Inferior parietal cortex (tissue), 1 donor: ENCODE results near the gene CA10.

Experiments
- DNase-seq: peaks from one replicate; pipeline ENCODE4 v3.0.0-alpha.2; 2016; ENCODE audit errors: extremely low spot score

The CA10 gene

DNA sequence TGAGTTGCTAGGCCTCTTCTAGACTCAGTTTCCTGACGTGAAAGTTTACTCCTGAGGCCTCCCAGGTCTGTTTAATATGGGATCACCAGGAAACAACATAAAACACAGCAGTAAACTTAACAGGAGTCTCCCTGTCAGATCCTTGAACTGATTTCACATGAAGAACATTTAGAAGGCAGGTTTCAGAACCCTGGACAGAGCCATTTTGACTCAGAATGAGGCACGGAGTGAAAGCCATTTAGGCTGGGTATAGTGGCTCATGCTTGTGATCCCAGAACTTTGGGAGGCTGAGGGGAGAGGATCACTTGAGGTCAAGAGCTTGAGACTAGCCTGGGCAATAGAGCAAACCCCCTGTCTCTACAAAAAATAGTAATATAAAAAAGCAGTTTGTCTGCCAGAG lies 289.1 kb downstream of the CA10 start:
- DNase-seq: no peak

GRCh38 chr17:51860954-51861561 lies 297.5 kb downstream of the CA10 start:
- DNase-seq: peak; percentile 70

DNA sequence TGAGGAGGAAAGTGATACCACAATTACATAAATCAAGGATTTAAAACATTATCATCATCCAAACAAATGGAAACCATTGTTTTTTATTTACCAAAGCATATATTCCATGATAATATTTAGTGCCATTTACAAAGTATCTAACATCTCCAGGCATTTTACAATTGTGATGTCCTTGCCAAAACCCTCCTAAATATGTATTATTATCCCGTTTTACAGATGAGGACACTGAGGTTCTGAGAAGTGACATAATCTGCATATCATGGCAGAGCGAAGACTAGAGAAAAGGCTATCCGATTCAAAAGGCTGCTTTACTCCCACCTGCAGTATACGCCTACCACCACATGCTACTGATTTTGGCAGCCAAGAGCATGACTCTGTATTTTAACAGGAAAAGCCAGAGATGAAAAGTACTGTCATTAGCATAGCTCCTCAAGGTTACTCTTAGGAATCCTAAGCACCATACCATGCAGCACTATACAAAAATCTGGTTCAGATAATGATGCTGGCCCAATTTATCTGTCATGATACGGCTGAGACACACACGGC lies 301.4 kb downstream of the CA10 start:
- DNase-seq: peak; percentile 25

GRCh38 chr17:51855806-51856205 lies 302.7 kb downstream of the CA10 start:
- DNase-seq: no peak

DNA sequence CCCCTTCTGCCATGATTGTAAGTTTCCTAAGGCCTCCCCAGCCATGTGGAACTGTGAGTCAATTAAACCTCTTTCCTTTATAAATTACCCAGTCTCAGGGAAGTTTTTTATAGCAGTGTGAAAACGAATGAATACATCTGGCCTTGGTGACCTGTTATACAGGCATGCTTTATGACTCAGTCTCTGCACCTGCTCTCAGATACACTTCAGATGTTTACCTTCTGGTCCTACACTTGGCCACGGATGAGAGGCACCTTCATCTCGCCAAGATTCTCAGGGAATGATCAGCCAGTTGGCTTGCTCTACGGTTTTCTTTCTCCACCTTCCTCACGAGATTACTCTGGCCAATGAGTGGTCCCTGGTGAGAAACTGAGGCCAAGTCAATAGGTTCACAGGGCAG lies 304.7 kb downstream of the CA10 start:
- DNase-seq: no peak

DNA sequence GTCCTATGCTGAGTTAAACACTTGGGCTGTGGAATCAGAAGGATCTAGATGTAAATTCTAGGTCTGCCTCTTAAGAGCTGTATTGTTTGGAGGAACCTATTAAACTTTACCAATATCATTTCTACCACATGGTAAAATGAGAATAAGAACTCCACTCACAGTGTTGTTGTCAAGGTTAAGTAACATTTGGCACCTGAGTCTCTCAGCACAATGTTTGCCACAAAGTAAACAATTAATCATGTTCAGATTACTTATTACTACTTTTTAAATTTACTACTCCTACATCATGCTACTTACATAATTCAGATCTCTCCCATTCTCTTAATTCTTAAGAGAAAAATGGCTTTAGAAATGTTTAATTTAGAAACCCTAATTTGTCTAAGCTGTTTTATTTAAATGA lies 305.9 kb downstream of the CA10 start:
- no peak for DNase-seq

GRCh38 chr17:51850201-51850600 lies 308.3 kb downstream of the CA10 start:
- DNase-seq: no peak

DNA sequence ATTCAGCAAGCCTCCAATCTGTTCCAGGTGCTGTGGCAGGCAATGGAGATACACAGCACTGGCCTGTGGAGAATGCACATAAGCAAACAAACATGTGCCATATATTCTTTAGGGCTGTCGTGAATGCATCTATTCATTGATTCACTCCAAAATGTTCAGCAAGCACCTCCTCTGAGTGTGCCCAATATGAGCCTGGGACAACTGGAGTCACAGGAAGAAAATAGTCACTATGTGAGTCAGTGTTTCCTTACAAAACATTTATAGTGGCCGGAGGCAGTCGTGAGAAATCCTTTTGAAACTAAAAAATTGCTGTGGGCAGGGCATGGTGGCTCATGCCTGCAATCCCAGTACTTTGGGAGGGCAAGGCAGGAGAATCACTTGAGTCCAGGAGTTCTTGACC lies 310.1 kb downstream of the CA10 start:
- DNase-seq: no peak

GRCh38 chr17:51846566-51846965 lies 311.9 kb downstream of the CA10 start:
- no peak for DNase-seq

- no peak for DNase-seq
These were observed 312.7 kb downstream of the CA10 start for GRCh38 chr17:51845776-51846175.

- no peak for DNase-seq
These were observed 315.8 kb downstream of the CA10 start for GRCh38 chr17:51842763-51843162.

GRCh38 chr17:51841669-51842068 lies 316.8 kb downstream of the CA10 start:
- DNase-seq: no peak

DNA sequence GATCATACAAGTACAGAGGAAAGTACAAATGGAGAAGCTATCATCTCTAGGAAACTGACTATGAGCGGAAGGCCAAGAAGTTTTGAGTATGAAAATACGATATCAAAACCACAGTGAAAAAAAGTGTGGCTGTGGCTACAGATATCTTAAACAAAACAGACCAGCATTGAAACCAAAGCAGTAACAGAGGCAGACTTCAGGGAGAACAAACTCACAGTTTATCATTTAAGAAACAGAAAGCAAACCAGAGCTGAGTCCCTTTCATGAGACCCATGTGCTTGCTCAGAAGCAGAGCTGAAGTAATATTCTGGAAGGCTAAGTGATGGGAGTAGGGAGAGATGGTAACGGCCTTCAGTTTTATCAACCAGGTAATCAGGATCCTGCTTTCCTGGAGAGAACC lies 317.8 kb downstream of the CA10 start:
- DNase-seq: no peak

DNA sequence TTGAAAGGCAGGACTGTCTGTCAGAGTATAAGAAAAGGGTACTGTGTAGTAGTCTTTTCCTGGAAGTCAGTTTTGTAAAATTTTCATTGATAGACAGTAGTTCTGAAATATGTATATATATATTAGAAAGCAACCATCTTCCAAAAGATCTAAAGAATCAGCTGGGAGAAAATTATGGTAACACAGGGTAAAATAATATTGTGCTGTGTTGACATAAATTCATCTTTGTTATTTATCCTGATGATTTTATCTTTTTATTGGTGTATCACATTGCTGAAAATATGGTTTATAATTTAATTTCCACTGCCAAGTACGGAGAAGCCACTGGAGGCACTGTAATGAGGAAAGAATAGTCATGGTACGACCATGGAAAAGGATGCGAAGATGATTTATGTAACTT lies 324.9 kb downstream of the CA10 start:
- no peak for DNase-seq

DNA sequence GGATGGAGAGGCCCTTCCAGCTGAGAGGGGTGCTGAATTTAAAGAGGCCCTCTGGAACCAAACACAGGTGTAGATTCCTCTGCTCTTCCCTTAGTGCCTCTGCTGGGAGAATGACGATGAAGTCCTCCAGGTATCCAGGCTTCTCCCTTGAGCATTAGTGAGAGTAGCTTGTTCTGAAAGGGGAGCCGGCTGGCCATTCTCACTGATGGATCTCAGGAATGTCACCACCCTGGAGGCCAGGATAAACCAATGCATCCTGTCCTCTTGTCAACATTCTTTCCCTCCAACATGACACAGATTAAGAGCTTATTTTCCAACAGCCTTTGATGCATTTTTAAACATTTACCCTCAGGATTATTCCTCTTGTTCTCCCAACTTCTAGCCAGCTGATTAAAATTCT lies 325.5 kb downstream of the CA10 start:
- DNase-seq: no peak

DNA sequence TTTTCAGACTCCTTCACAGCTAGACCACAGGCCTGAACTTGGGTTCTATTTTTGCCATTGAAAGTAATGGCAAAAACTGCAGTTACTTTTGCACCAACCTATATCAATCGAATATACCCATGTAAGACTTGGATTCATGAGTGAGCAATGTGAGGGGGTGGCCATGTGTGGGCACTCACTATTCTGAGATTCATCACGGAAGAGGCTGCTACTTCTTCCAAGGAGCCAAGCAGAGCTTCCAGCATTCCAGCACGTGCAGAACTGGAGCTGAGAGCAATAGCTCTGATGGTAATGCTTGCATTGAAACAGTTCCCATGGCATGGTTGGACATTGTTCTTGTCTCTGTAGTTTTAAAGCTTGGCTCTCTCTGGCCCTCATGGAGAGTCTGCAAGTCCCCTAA lies 327.6 kb downstream of the CA10 start:
- no peak for DNase-seq

DNA sequence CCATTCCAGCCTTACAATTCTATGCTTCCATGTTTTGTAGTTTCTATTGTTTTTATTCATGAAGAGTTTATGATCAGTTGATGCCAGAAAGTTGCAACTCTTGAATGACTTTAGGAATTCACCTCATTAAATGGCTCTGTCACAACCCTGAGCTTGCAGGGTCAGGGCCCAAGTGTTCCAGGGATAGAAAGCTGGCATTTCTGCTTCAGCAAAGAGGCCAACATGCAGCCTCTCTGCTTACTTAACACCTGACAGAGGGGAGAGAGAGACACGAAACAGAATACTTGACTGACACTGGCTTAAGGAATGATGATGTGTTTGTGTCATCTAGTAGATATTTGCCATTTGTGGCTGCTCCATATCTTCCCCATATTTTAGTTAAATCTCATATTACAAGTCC lies 328.1 kb downstream of the CA10 start:
- DNase-seq: no peak

DNA sequence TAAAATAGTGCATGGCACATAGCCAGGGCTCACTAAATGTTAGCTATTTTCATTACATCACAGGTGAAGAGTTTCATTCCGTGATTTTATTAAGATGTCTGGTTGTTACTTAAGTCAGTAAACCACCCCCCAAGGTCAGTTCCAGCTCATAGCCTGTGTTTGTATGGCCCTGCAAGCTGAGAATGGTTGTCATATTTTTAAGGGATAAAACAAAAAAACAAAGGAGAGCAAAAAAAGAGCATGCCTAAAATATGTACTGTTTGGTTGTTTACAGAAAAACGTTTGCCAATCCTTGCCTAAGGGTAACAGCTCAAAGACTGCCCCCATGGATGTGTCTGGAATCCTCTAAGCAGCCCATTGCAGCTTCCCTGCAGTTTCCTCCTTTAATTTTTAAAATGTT lies 329.6 kb downstream of the CA10 start:
- no peak for DNase-seq

- no peak for DNase-seq
These were observed 331.4 kb downstream of the CA10 start for GRCh38 chr17:51827140-51827539.

DNA sequence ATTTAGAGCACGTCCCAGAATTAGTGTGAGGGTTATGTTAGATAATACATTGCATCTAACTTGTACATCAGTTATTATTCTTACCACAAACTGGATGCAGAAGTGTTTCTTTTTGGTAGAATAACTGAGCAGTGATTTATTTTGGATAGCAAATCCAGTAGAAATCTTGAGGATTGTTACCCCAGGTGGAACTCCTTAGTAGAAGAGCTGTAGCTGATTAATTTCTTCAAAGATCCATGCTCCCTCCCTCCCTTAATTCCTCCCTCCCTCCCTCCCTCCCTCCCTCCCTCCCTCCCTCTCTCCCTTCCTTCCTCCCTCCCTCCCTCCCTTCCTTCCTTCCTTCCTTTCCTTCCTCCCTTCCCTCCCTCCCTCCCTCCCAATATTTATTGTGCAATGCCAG lies 337.7 kb downstream of the CA10 start:
- DNase-seq: no peak

GRCh38 chr17:51820252-51820651 lies 338.3 kb downstream of the CA10 start:
- DNase-seq: no peak

DNA sequence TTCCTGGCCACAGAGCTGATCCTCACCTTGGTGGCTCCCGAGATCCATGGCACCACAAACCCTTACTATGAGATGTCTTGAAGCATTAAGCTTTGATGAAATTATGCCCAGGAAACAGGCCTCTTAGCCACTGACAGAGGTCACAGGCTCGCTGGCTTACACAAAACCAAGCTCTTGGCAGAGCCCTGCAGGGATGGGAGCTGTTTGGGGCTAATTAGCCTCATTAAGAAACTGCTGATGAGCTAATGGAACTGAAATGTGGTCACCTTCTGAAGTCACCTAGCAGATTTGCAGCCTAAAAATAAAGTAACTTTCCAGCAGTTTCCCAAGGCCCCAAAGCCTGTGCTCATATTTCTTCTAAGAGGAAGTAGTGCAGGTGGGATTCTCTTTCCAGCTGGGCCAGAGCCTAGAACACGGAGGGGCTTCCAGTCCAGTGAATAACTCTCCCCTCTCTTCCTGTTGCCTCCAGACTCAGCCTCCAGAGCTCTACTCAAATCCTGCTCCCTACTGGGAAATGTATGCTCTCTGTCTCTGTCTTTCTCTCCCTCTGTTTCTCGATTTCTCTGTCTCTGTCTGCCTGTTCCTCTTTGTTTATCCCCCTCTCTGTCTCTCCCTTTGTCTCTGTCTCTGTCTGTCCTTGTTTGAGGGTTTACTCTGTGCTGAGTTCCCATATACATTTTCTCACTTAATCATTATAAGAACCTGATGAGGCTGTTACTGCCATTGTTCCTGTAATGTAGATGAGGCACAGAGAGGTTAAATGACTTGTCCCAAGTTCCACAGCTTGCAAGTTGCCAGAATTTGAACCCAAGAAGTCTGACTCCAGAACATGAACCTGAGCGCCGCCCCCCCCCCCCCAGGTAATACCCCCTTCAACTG lies 338.9 kb downstream of the CA10 start:
- DNase-seq: no peak

- DNase-seq: no peak
These were observed 339.7 kb downstream of the CA10 start for GRCh38 chr17:51818777-51819176.
